HG03520 (cell line): ENCODE measurements around the gene EFR3B.
"Not testable (repeated sequence)": the region's sequence is repeated elsewhere in the genome, so short reads cannot be mapped to it uniquely, and the experiment has no call there.

Experiments used
- ATAC-seq: cut with Tn5 transposase; IDR thresholded peaks from one replicate; pipeline ENCODE4 v1.9.1; 2021; ENCODE audit warnings: mild to moderate bottlenecking, moderate library complexity; ENCODE audit not compliant: unreplicated experiment

EFR3B gene

DNA sequence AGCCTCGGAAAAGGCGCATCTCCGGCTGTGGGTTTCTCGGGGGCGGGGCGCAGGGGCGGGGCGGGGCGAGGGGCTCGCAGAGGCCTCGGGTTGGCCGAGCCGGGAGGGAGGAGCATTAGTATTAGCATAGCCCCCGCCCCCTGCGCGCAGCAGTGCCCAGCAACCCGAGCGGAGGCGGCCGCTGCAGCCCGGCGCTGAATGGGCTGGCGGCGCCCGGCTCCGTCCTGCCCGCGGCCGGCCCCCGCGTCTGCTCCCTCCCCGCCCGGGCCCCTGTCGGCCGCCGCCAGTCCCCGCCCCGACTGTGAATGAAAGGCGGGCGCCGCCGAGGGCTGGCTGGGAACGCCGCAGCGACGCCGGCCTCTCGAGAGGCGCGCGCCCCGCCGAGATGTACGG, at the start of gene EFR3B:
EFR3B (plus strand) TSS at position 149 of the 393 bp plus-strand sequence; CDS start at position 386, 237 bp downstream.
- peak; percentile 87 for ATAC-seq

DNA sequence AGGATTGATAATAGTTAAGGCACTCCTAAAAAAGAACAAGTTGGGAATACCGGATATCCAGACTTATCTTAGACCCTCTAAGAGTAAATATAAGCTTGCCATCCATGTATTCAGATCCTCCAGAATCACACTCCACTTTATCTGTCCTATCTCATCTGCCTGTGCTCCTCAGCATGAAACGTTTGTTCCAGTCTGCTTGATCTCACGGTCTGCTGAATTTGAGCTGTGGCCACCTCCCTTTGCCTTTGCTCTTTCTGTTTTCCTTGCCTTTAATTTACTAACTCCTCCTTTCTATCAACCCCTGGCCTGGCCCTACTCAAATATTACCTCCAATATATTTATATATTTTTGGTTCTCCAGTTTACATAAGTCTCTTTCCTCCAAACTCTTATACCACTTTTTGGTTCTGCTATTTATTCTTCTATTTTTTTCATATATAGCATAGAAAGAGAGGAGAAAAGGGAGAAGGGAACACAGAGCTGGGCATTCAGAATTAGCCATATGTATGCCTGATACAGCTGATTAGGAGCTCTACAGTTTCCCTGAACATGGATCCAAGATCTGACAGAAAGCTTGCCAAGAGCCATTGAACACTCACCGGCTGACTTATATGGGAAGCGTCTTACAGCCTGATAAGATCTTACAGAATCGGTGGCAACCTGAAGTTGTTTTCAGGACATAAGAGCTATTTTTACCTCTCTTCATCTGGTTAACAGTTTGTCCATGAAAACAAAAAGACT, 48.3 kb upstream of the EFR3B start:
- no peak for ATAC-seq

DNA sequence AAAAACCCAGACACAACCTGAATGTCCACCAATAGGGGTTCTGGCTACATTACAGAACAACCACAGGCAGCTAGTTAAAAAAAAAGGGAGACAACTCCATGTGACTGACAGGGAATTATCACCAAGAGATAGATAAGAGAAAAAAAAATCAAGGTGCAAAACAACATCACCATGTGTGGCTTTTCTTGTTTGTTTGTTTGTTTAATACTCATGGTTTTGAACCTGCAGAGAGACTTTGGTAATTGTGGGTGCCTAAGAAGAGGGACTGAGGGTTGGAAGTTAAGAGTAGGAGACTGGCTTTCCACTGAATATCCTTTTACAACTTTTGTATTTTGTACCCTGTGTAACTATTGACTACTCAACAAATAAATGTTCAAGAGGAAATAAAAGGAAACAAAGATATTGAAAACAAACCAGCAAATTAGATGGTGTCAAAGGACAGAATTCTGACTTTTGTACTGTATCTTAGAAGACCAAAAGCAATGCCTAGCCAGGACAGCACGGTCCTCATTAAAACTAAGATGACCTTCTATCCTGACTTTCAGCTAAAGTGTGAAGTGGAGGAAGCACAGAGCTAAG, 47.6 kb upstream of the EFR3B start:
- no peak for ATAC-seq

DNA sequence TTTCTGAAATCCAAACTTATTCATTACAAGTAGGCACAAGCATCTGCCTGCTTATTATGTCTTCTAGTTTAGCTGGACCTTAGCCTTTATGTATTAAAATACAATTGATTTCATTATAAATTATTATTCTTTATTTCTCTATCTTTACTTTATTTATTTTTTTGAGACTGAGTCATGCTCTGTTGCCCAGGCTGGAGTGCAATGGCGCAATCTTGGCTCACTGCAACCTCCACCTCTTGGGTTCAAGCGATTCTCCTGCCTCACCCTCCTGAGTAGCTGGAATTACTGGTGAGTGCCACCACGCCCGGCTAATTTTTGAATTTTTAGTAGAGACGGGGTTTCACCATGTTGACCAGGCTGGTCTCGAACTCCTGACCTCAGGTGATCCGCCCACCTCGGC, 42.8 kb upstream of the EFR3B start:
- ATAC-seq, result not testable (repeated sequence)

GRCh38 chr2:25000036-25000435, 41.8 kb upstream of the EFR3B start:
- ATAC-seq, result no peak

GRCh38 chr2:25000503-25001324, 41.2 kb upstream of the EFR3B start:
- ATAC-seq, result no peak

DNA sequence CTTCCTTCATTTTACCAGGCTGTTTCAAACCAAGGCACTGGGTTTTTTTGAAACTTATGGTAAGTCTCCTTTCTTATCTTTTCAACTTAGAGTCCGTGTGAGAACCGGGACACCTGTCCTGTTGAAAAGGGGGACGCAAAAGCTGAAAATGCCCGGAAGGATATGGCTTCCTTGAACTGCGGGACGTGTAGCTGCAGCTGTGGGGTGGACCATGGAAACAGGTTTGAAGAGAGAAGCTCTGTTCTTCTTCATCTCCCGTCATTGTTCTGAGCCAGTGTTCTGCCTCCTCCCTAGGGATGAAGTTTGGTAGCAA, 40.6 kb upstream of the EFR3B start:
- ATAC-seq, result no peak

DNA sequence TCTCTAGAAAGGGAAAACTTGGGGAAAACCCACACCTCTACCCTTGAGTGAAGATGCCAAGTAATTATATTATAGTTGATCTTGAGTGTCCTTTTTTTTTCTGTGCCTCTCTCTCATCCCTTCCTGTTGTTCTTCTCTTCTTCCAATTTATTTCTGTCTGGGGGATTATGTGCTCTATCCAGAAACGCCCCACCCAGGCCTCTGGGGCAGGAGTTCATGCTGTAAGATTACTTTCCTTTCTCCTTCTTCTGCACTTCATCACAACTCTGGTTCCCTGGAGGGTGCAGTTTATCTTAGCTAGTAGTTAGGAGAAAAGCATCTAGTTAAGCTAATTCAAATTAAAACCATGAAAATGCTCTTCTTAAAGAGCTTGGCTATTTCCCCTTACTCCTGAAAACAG, 39.8 kb upstream of the EFR3B start:
- ATAC-seq, result no peak

DNA sequence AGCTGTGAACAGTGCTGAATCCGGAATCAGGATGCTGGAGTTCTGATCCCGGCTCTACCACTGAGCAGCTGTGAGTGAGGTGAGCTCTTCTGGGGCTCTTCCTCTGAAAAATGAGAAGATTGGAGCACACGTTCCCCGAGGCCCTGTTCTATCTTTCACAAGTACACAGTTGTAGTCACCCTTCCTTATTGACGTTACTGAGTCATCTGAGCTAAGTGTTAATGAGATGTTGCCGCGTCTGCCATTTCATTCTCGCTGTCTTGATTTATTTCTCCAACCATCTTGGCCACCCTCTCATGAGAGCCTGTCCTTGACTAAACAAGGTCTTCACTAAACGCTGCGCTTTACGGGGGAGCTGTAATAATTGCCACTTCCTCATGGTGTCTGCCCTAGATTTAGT, 31.9 kb upstream of the EFR3B start:
- ATAC-seq, result no peak

- not testable (repeated sequence) for ATAC-seq
Observed at GRCh38 chr2:25011342-25011741, 30.5 kb upstream of the EFR3B start.

- ATAC-seq, result no peak
Observed at GRCh38 chr2:25014631-25015030, 27.2 kb upstream of the EFR3B start.

GRCh38 chr2:25018681-25019080, 23.2 kb upstream of the EFR3B start:
- no peak for ATAC-seq

DNA sequence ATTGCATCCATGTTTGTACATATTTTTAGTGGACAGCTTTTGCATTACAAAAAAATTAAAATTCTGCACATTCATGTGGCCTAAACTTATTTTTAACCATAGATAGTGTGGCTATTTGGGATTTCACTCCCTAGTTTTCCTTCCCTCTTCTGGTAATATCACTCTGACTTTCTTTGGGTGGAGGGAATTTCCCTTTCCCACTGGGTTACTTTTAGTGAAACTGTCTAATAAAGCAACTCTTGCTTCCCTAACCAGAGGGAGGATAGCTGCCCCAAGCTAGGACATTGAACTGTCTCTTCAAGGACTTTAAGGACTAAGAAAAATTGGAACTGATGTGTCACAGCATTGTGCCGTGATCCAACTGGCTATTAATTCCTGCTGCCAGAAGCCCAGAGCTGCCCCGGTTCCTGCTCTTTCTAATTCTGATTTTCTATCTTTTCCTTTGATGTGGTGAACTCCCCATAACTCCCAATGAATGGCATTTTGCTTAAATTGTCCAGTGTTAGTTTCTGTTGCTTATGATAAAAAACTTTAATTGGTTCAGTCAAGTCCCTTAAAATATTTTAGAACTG, 20.0 kb upstream of the EFR3B start:
- no peak for ATAC-seq

DNA sequence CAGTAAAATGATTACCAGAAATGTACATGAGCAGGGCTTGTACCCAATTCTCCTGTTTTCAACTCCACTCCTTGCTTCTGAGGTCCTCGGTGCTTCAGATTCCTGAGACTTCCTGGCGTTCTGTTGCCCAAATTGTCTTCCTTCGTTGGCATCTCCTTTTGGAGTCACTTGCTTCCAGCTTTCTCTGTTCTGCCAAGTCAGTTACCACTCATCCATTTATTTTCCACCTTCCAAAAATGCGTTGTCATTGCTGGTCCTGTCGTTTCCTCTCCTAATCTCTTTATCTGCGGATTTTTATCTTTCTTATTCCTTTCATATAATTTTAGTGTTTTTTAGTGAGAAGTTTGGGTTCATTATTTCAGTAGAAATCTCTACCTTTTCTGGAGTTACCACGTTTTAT, 18.5 kb upstream of the EFR3B start:
- no peak for ATAC-seq

- ATAC-seq, result no peak
Observed at GRCh38 chr2:25025229-25026007, 16.5 kb upstream of the EFR3B start.

- no peak for ATAC-seq
Observed at GRCh38 chr2:25026008-25026530, 15.8 kb upstream of the EFR3B start.

- no peak for ATAC-seq
Observed at GRCh38 chr2:25029183-25029554, 12.7 kb upstream of the EFR3B start.

DNA sequence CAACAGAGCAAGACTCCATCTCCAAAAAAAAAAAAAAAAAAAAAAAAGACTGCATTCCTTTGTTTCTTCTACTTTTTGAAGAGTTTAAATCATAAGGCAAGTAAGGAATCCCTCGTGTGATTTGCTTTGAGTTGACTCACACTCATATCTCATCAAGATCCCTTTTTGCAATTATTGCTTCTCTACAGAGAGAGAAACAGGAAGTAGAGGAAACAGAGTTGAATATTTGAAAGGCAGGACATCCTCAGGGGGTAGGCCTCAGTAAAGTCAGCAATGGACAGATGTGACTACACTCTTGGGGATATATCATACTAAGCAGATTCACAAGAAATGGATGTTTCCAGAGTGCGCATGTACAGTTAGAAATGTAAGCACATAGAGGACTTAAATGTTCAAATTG, 11.2 kb upstream of the EFR3B start:
- no peak for ATAC-seq

- no peak for ATAC-seq
Observed at GRCh38 chr2:25032094-25032493, 9.8 kb upstream of the EFR3B start.

DNA sequence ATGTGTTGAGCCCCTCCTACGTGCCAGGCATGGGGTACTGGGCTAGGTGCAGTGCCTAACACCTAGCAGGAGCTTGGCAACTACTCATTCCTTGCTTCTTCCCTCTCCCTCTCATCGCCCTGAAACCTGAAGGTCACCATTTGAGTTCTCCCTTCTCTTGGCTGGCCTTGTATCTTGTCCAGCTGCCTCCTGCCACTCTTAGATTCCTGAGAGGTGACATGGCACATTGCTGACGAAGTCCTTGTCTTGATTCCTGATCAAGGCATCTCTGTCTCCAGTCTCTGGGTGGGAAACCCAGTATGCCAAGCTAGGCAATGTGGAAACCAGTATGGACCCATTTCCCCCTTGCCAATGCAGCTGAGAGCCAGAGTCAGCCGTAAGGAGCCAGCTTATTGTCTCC, 9.0 kb upstream of the EFR3B start:
- ATAC-seq, result no peak

- ATAC-seq, result no peak
Observed at GRCh38 chr2:25034081-25034480, 7.8 kb upstream of the EFR3B start.
